ENCODE data around the gene CPLX1.

DNA sequence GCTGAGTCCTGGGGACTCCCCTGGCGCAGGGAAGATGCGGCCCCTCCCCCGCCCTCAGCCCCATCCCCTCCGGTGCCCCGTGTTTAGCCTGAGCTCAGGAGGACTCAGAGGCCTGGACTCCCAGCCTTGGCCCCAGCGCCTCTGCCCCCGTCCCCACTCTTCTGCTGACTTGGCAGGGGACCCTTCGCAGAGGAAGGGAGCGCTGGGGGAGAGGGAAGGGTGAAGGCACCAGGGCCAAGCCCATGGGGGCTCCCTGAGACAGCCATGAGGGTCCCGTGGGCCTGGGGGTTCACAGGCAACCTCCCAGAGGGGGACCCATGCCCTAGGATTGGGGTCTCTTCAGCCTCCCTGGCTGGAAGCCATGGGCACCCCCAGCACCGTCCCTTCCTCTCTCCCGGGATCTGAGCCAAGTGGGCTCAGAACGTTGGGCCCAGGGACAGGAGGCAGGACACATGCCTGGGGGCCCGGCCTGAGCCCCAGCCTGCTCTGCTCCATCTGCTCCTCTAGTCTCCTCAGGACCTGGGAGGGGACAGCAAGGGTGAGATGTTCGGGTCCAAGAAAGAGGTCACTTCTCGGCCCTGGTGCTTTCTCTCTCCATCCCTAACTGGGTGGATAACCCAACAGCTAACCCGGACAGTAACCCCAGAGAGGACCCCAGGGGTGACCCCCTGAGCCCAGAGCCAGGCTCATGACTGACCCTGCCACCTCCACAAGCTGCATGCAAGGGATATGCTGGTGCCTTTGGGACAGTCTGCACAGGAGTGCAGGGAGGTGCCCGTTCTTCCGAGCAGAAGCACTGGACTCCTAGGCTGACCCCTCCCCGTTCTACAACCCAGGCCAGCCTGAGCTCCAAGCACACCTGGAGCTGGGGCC lies 1.5 kb upstream of the CPLX1 start:
- TF ChIP-seq, protein P1, sequence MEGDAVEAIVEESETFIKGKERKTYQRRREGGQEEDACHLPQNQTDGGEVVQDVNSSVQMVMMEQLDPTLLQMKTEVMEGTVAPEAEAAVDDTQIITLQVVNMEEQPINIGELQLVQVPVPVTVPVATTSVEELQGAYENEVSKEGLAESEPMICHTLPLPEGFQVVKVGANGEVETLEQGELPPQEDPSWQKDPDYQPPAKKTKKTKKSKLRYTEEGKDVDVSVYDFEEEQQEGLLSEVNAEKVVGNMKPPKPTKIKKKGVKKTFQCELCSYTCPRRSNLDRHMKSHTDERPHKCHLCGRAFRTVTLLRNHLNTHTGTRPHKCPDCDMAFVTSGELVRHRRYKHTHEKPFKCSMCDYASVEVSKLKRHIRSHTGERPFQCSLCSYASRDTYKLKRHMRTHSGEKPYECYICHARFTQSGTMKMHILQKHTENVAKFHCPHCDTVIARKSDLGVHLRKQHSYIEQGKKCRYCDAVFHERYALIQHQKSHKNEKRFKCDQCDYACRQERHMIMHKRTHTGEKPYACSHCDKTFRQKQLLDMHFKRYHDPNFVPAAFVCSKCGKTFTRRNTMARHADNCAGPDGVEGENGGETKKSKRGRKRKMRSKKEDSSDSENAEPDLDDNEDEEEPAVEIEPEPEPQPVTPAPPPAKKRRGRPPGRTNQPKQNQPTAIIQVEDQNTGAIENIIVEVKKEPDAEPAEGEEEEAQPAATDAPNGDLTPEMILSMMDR (optimal IDR thresholded peaks at IDR 0.05 in 1 of 3, IDR thresholded peaks at IDR 0.05 in 1 of 3, conservative IDR thresholded peaks at IDR 0.05 in 1 of 3; ENCODE audit: extremely low read depth in 1 of 3, insufficient read depth in 2 of 3, low read length in 3 of 3): no peak
- peak; percentile 62 for TF ChIP-seq EZH2 (IDR thresholded peaks at IDR 0.05; ENCODE audit: low read length)

All from keratinocyte (primary cell).